K562 (cell line): ENCODE data around the gene NR2C2AP. TPM values are rescaled to one million over a fixed set of nuclear protein-coding genes. Genes with fewer than 3 reads are reported as not detected.

Experiments used
- BMI1 ChIP-seq: fragments of 150-350 bp; IDR thresholded peaks from 2 replicates; pipeline ENCODE4 v1.6.1; 2014; ENCODE audit warnings: low read length
- BRCA1 ChIP-seq, 2 experiments: fragments of 450-650 bp in 1 of 2; sonication (generic) in 1 of 2; formaldehyde crosslinking in 1 of 2; IDR thresholded peaks; 2 replicates each; pipeline versions ENCODE4 v1.5.0 to v1.6.1; 2017 to 2020; ENCODE audit warnings: mild to moderate bottlenecking in 1 of 2, missing genetic modification reagents in 1 of 2
- DDX20 ChIP-seq: fragments of 450-650 bp; IDR thresholded peaks from 2 replicates; pipeline ENCODE4 v1.6.1; 2016; ENCODE audit warnings: missing genetic modification characterization, low read depth, mild to moderate bottlenecking, missing compliant biosample characterization, moderate library complexity
- GTF2E2 ChIP-seq: fragments of 200-800 bp; sonication (Bioruptor generic); IDR thresholded peaks from 2 replicates; pipeline ENCODE4 v1.6.1; 2016; ENCODE audit warnings: missing genetic modification characterization, missing compliant biosample characterization
- KHSRP ChIP-seq: fragments of 450-650 bp; IDR thresholded peaks from 2 replicates; pipeline ENCODE4 v1.6.1; 2017
- NFRKB ChIP-seq: fragments of 450-650 bp; IDR thresholded peaks from 2 replicates; pipeline ENCODE4 v1.6.1; 2016; ENCODE audit warnings: low read depth
- POLR2B ChIP-seq: fragments of 450-650 bp; IDR thresholded peaks from 2 replicates; pipeline ENCODE4 v1.6.1; 2018; ENCODE audit warnings: low read depth; ENCODE audit not compliant: partially characterized antibody
- SAFB ChIP-seq: fragments of 200-400 bp; formaldehyde crosslinking; IDR thresholded peaks from 2 replicates; pipeline ENCODE4 v1.6.1; 2017; ENCODE audit warnings: low read depth, low read length, borderline replicate concordance
- SMARCE1 ChIP-seq: fragments of 450-650 bp; IDR thresholded peaks from 2 replicates; pipeline ENCODE4 v1.7.1; 2016; ENCODE audit warnings: mild to moderate bottlenecking
- SRSF1 ChIP-seq: fragments of 200-400 bp; formaldehyde crosslinking; IDR thresholded peaks from 2 replicates; pipeline ENCODE4 v1.6.1; 2017; ENCODE audit warnings: mild to moderate bottlenecking, low read depth, low read length, moderate library complexity
- SRSF3 ChIP-seq: fragments of 200-400 bp; formaldehyde crosslinking; IDR thresholded peaks from 2 replicates; pipeline ENCODE4 v1.6.1; 2016; ENCODE audit warnings: mild to moderate bottlenecking, low read length, moderate library complexity; ENCODE audit not compliant: insufficient read depth
- ZBTB1 ChIP-seq: sonication (generic); formaldehyde crosslinking; IDR thresholded peaks from 2 replicates; pipeline ENCODE4 v1.8.1; 2023; ENCODE audit warnings: missing genetic modification reagents, low read depth, mild to moderate bottlenecking, borderline replicate concordance
- ZNF146 ChIP-seq: IDR thresholded peaks from one replicate; pipeline ENCODE4 v1.6.1; 2018; ENCODE audit warnings: missing compliant biosample characterization; ENCODE audit not compliant: unreplicated experiment
- ZNF174 ChIP-seq: fragments of 250-450 bp; sonication (Bioruptor Pico); IDR thresholded peaks from 2 replicates; pipeline ENCODE4 v1.4.0; 2020; ENCODE audit warnings: mild to moderate bottlenecking
- ZNF232 ChIP-seq: sonication (generic); formaldehyde crosslinking; IDR thresholded peaks from 2 replicates; pipeline ENCODE4 v1.8.0; 2022; ENCODE audit warnings: mild to moderate bottlenecking, missing genetic modification reagents
- ZNF3 ChIP-seq: fragments of 250-450 bp; sonication (Bioruptor Pico); IDR thresholded peaks from 2 replicates; pipeline ENCODE4 v1.5.0; 2021; ENCODE audit warnings: mild to moderate bottlenecking, moderate library complexity
- ZNF316 ChIP-seq: fragments of 450-650 bp; IDR thresholded peaks from 2 replicates; pipeline ENCODE4 v1.6.1; 2016
- ZNF561 ChIP-seq: fragments of 450-650 bp; formaldehyde crosslinking; conservative IDR thresholded peaks from 2 replicates; pipeline ENCODE4 v1.4.0; 2020; ENCODE audit warnings: mild to moderate bottlenecking, moderate library complexity
- polyA plus RNA-seq, 8 experiments: library from polyadenylated mRNA; depleted of rRNA in 4 of 8; stranded (reverse) in 5 of 8; unstranded in 3 of 8; fragments of >200 nt; fragmentation: Nextera tagmentation in 2 of 8; fragmentation: Illumina TruSeq in 1 of 8; extraction: Ambion mirVana in 2 of 8; extraction: Trizol in 1 of 8; gene quantifications; 2 replicates each; pipeline versions ENCODE4 v1.2.1 to v1.2.3, GENCODE V29; 2011 to 2014; ENCODE audit warnings: inconsistent platforms in 1 of 8, missing spikeins in 1 of 8
- total RNA-seq, 7 experiments: library from RNA; depleted of rRNA in 6 of 7; stranded (reverse); fragments of >200 nt in 6 of 7; fragmentation: Illumina TruSeq in 2 of 7; extraction: Trizol in 2 of 7; gene quantifications; 2 replicates each; pipeline versions ENCODE4 v1.2.1 to v1.2.3, GENCODE V29; 2011 to 2021; ENCODE audit warnings: low replicate concordance in 1 of 7
- TF ChIP-seq, protein P1 (sequence below): sonication (generic); formaldehyde crosslinking; IDR thresholded peaks from 2 replicates; pipeline ENCODE4 v1.8.0; 2023; ENCODE audit warnings: missing genetic modification reagents, mild to moderate bottlenecking, borderline replicate concordance
- TF ChIP-seq, protein P2 (sequence below): sonication (generic); formaldehyde crosslinking; IDR thresholded peaks from 2 replicates; pipeline ENCODE4 v1.8.0; 2022; ENCODE audit warnings: mild to moderate bottlenecking, missing genetic modification reagents, borderline replicate concordance
- TF ChIP-seq, protein P3 (sequence below): sonication (generic); formaldehyde crosslinking; IDR thresholded peaks from 2 replicates; pipeline ENCODE4 v1.8.1; 2023; ENCODE audit warnings: mild to moderate bottlenecking, missing genetic modification reagents

NR2C2AP gene
- total and polyA plus RNA-seq, 9 of the 15 experiments (the other 6 are each of a cell fraction or from before 2014, with no cell fraction given): 23.7 to 77.4 (median 32.4) TPM

DNA sequence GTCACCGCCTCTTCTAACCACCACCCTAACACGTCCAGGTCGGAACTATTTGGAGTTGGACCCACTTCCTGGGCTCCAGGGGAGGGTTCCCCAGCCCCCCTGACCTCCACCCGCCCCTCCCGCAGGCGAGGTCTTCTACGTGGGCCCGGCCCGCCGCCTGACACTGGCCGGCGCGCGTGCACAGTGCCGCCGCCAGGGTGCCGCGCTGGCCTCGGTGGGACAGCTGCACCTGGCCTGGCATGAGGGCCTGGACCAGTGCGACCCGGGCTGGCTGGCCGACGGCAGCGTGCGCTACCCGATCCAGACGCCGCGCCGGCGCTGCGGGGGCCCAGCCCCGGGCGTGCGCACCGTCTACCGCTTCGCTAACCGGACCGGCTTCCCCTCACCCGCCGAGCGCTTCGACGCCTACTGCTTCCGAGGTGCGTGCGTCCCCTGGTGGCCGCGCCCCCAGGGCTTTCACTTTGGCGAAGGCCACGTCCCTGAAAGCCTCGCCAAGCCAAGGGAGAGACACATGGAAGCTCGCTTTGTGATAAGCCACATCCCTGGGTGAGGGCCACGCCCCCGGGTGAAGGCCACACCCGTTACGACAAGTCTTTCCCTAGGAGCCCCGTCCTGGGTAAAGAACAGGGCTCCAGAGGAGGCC is 21.8 kb upstream of the NR2C2AP start (continued):
- TF ChIP-seq ZNF561 (CRISPR knock-in tag) (no peak), SRSF3 (no peak), SRSF1 (no peak), BMI1 (no peak), ZNF232 (CRISPR knock-in tag) (peak; percentile 89), NFRKB (no peak), SAFB (0 out of 2 replicates have a peak, but pooled peaks have one; percentile 48), DDX20 (tag) (no peak), GTF2E2 (tag) (no peak), SMARCE1 (no peak), ZBTB1 (peak; percentile 92), ZNF316 (no peak), POLR2B (no peak), BRCA1 (IDR thresholded peaks at IDR 0.05) (no peak), BRCA1 (CRISPR knock-in tag; IDR thresholded peaks at IDR 0.05) (no peak), ZNF3 (no peak), KHSRP (no peak), ZNF174 (CRISPR knock-in tag) (no peak), ZNF146 (CRISPR knock-in tag) (no peak)
- TF ChIP-seq, protein P1, sequence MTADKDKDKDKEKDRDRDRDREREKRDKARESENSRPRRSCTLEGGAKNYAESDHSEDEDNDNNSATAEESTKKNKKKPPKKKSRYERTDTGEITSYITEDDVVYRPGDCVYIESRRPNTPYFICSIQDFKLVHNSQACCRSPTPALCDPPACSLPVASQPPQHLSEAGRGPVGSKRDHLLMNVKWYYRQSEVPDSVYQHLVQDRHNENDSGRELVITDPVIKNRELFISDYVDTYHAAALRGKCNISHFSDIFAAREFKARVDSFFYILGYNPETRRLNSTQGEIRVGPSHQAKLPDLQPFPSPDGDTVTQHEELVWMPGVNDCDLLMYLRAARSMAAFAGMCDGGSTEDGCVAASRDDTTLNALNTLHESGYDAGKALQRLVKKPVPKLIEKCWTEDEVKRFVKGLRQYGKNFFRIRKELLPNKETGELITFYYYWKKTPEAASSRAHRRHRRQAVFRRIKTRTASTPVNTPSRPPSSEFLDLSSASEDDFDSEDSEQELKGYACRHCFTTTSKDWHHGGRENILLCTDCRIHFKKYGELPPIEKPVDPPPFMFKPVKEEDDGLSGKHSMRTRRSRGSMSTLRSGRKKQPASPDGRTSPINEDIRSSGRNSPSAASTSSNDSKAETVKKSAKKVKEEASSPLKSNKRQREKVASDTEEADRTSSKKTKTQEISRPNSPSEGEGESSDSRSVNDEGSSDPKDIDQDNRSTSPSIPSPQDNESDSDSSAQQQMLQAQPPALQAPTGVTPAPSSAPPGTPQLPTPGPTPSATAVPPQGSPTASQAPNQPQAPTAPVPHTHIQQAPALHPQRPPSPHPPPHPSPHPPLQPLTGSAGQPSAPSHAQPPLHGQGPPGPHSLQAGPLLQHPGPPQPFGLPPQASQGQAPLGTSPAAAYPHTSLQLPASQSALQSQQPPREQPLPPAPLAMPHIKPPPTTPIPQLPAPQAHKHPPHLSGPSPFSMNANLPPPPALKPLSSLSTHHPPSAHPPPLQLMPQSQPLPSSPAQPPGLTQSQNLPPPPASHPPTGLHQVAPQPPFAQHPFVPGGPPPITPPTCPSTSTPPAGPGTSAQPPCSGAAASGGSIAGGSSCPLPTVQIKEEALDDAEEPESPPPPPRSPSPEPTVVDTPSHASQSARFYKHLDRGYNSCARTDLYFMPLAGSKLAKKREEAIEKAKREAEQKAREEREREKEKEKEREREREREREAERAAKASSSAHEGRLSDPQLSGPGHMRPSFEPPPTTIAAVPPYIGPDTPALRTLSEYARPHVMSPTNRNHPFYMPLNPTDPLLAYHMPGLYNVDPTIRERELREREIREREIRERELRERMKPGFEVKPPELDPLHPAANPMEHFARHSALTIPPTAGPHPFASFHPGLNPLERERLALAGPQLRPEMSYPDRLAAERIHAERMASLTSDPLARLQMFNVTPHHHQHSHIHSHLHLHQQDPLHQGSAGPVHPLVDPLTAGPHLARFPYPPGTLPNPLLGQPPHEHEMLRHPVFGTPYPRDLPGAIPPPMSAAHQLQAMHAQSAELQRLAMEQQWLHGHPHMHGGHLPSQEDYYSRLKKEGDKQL: peak; percentile 99
- TF ChIP-seq, protein P2, sequence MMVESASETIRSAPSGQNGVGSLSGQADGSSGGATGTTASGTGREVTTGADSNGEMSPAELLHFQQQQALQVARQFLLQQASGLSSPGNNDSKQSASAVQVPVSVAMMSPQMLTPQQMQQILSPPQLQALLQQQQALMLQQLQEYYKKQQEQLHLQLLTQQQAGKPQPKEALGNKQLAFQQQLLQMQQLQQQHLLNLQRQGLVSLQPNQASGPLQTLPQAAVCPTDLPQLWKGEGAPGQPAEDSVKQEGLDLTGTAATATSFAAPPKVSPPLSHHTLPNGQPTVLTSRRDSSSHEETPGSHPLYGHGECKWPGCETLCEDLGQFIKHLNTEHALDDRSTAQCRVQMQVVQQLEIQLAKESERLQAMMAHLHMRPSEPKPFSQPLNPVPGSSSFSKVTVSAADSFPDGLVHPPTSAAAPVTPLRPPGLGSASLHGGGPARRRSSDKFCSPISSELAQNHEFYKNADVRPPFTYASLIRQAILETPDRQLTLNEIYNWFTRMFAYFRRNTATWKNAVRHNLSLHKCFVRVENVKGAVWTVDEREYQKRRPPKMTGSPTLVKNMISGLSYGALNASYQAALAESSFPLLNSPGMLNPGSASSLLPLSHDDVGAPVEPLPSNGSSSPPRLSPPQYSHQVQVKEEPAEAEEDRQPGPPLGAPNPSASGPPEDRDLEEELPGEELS (CRISPR knock-in tag): peak; percentile 99
- TF ChIP-seq, protein P3, sequence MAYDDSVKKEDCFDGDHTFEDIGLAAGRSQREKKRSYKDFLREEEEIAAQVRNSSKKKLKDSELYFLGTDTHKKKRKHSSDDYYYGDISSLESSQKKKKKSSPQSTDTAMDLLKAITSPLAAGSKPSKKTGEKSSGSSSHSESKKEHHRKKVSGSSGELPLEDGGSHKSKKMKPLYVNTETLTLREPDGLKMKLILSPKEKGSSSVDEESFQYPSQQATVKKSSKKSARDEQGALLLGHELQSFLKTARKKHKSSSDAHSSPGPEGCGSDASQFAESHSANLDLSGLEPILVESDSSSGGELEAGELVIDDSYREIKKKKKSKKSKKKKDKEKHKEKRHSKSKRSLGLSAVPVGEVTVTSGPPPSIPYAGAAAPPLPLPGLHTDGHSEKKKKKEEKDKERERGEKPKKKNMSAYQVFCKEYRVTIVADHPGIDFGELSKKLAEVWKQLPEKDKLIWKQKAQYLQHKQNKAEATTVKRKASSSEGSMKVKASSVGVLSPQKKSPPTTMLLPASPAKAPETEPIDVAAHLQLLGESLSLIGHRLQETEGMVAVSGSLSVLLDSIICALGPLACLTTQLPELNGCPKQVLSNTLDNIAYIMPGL: peak; percentile 92
